Right lung (tissue), 10 donors: ENCODE measurements around the gene NUMBL. TPM values are rescaled to one million over a fixed set of nuclear protein-coding genes. Genes with fewer than 3 reads are reported as not detected.
"Not testable (repeated sequence)": the region's sequence is repeated elsewhere in the genome, so short reads cannot be mapped to it uniquely, and the experiment has no call there.

Experiments used
- DNase-seq, 2 donors: peaks; one replicate each; pipeline ENCODE4 v3.0.0-alpha.2; 2013
- long read RNA-seq, 8 donors: transcript quantifications; one replicate each; lab custom pipeline, GENCODE V29; 2026
- polyA plus RNA-seq, 5 donors: library from polyadenylated mRNA; unstranded; fragments of 120-200 nt; gene quantifications; one replicate each; pipeline versions ENCODE4 v1.2.1 to v1.2.3, GENCODE V29; 2013; ENCODE audit warnings: inconsistent platforms in 1 of 5, low replicate concordance in 1 of 5; ENCODE audit not compliant: insufficient read length in 5 of 5, insufficient read depth in 1 of 5

The NUMBL gene
- polyA plus RNA-seq = 10 to 100 TPM; 10.3 to 20.5 (median 15.4) TPM
- long read RNA-seq, donor 1, partial matches to known transcripts = 0 of 7 reads
- long read RNA-seq, donor 1, other reads (novel, unspliced or antisense) = 0 of 7 reads
- long read RNA-seq, donor 2, partial matches to known transcripts = 0 of 1 reads
- long read RNA-seq, donor 2, other reads (novel, unspliced or antisense) = 0 of 1 reads
- long read RNA-seq, donor 3, partial matches to known transcripts = 0 of 3 reads
- long read RNA-seq, donor 3, other reads (novel, unspliced or antisense) = 0 of 3 reads
- long read RNA-seq, donor 4, partial matches to known transcripts = 10 of 12 reads
- long read RNA-seq, donor 4, other reads (novel, unspliced or antisense) = 0 of 12 reads
- long read RNA-seq, donor 5, partial matches to known transcripts = 0 of 5 reads
- long read RNA-seq, donor 5, other reads (novel, unspliced or antisense) = 0 of 5 reads
- long read RNA-seq, donor 6, partial matches to known transcripts = 0 of 7 reads
- long read RNA-seq, donor 6, other reads (novel, unspliced or antisense) = 0 of 7 reads
- long read RNA-seq, donor 7, partial matches to known transcripts = 0 of 5 reads
- long read RNA-seq, donor 7, other reads (novel, unspliced or antisense) = 0 of 5 reads
- long read RNA-seq, donor 8, partial matches to known transcripts = 0 of 1 reads
- long read RNA-seq, donor 8, other reads (novel, unspliced or antisense) = 0 of 1 reads

DNA sequence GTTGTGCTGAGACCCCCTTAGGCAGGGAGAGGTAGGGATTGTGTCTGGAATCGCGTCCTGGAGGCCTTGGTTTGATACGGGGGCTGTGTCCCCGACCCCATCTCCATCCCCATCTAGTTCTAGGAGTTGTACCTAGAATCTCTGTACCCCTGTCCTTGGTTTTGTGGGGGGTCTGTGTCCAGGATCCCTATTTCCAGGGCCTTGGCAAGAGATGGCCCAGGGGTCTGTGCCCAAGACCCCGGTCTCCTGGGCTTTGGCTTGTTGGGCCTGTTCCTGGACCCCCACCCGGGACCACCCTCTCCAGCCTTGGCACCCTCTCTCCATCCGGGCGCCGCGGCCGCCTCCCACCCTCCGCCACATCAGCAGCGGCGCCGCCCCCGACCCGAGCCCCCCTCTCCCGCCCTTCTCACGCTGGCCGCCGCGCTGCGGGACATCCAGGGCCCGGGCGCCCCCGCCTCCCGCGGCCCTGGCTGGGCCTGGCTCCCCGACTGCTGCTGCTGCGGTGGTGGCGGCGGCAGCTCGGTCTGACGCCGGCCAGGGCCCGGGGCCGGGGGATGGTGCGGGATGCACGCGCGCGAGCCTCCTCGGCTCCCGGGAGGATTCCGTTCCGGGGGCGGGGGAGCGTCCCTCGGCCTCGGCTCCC, at the start of gene NUMBL:
Gene NUMBL (minus strand): TSS at position 602 of the 643 bp plus-strand sequence. CDS start 168 bp downstream, at position 434.
- DNase-seq = no peak

DNA sequence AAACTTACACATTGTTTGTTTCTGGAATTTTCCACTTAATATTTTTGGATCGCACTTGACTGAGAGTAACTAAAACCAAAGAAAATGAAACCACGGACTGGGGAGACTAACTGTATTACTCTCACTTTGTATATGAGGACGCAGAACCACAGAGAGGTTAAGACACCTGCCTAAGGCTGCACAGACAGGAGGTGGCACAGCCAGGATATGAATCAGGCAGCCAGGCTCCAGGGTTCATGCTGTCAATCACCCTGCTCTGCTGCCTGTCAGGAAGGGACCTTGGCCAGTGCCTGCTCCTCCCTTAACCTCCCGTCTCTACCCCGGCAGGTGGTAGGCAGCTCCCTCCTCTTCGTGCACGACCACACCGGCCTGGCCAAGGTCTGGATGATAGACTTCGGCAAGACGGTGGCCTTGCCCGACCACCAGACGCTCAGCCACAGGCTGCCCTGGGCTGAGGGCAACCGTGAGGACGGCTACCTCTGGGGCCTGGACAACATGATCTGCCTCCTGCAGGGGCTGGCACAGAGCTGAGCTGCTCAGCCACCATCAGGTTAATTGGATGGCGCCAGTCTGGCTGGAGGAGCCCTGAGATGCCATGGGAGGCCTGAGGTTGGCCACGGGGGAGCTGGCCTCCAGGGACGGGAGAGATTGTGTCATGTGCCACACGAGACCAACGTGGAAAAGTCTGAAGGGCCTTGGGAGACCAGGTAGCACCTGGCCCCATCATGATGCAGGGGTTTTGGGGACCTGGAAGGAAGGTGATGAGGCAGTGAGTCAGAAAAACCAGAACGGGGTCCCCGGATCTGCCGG, 48.8 kb upstream of the NUMBL start:
- no peak for DNase-seq

DNA sequence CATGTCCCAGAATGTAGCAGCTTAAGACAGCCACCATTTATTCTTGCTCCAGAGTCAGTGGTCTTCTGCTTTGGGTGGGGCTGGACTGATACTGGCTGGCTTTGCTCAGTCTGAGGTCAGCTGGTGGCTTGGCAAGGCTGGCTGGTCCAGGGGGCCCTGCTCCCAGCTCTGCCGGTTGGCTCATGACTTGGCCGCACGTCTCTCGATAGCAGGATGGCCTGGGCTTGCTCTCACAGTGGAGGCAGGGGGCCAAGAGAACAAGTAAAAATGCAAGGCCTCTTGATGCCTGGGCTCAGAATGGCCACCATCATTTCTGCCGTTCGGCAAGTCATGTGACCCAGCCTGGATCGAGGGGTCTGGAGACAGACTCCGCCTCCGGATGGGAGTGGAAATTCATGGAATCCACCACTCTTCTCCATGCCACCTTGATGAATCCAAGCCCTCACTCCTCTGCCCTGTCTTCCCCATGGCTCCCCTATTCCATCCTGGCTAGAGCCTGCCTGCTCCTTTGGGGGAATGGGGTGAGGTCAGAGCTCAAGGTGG, 46.7 kb upstream of the NUMBL start:
- no peak for DNase-seq

DNA sequence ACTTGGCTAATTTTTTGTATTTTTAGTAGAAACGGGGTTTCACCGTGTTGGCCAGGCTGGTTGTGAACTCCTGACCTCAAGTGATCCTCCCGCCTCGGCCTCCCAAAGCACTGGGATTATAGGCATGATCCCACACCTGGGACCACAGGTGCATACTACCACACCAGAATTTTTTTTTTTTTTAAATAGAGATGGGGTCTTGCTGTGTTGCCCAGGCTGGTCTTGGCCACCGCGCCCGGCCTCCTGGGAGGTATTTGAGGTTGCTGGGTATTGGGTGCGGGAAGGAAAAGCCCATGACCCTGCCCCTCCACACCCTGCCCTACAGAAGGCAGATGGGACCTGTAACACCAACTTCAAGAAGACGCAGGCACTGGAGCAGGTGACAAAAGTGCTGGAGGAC, 46.2 kb upstream of the NUMBL start:
- DNase-seq = no peak

DNA sequence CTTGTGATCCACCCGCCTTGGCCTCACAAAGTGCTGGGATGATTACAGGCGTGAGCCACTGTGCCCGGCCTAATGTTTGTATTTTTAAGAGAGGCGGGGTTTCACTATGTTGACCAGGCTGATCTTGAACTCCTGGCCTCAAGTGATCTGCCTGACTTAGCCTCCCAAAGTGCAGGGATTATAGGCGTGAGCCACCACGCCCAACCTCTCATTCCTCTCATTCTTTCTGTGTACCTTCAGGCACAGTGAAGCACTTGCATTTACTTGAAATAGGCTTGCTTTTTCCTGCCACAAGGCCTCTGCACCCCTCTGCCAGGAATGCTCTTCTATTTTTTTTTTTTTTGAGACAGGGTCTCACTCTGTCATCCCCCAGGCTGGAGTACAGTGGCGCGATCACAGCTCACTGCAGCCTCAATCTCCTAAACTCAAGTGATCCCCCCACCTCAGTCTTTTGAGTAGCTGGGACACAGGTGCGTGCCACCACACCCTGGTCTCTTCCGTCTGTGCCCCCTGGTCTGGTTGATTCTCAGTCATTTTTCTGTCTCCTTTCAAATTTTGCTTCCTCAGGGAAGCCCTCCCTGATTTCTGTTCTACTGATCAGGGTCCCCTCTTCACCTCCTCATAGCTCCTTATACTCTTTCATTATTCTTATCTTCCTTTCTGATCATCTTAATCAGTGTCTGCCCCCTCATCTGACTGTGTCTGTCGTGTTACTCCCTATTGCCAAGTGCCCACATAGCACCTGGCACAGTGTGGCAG, 44.7 kb upstream of the NUMBL start:
- no peak for DNase-seq

DNA sequence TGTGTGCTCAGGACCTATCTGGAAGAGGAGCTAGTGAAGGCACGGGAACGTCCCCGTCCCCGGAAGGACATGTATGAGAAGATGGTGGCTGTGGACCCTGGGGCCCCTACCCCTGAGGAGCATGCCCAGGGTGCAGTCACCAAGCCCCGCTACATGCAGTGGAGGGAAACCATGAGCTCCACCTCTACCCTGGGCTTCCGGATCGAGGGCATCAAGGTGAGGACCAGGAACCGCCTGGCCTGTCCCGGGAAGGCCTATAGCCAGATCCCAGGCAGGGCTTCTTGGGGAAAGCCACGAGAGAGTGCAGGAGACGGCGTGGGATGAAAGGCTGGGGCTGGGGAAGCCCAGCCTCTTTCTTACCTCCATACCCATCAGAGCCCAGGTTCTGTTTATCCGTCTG, 42.7 kb upstream of the NUMBL start:
- no peak for DNase-seq

DNA sequence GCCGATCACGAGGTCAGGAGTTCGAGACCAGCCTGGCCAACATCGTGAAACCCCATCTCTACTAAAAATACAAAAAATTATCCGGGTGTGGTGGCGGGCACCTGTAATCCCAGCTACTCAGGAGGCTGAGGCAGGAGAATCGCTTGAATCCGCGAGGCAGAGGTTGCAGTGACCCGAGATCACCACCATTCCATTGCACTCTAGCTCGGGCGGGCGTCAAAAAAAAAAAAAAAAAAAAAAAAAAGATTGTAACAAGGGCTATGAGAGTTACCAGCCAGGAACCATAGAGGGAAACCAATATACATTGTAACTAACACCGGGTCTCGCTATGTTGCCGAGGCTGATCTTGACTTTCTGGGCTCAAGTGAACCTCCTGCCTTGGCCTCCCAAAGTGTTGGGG, 41.9 kb upstream of the NUMBL start:
- DNase-seq = not testable (repeated sequence)

DNA sequence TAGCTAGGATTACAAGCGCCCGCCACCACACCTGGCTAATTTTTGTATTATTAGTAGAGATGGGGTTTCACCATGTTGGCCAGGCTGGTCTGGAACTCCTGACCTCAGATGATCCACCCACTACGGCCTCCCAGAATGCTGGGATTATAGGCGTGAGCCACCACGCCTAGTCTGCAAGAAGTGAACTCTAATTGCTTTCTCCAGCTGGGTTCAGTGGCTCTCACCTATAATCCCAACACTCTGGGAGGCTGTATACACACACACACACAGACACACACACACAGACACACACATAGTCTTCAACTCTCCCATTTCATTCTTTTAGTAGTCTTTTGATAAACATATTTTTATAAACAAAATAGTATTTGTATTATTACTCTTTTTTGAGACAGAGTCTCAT, 39.6 kb upstream of the NUMBL start:
- DNase-seq = not testable (repeated sequence)

DNA sequence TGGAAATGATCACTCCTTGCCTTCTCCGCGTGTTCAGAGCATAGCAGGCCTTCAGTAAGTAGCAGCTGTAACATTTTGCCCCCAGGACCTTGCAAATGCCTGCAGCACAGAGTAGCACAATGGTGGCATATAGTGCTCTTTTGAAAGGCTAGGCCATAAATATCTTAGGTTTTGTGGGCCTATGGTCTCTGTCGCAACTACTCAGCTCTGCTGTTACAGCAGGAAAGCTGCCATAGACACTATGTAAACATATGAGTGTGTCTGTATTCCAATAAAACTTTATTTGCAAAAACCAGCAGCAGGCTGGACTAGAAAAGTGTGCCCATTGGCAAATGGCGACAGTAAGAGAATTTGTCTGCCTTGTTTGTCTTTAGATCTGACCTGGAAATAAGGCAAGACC, 35.8 kb upstream of the NUMBL start:
- DNase-seq = no peak

DNA sequence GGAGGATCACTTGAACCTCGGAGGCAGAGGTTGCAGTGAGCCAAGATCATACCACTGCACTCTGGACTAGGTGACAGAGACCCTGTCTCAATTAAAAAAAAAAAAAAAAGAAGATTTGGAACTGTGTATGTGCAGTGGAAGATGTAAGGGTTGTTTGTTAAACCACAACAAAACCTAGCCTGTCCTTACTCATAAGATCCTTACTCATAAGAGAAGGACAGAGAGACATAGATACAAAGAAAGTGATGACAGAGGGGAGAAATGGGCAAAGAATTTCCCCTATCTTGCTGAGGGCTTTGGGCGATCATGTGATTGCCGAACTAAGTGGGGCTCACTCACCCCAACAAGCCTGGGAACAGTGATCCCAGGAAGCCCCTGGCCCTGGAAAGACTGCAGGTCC, 34.4 kb upstream of the NUMBL start:
- no peak for DNase-seq

DNA sequence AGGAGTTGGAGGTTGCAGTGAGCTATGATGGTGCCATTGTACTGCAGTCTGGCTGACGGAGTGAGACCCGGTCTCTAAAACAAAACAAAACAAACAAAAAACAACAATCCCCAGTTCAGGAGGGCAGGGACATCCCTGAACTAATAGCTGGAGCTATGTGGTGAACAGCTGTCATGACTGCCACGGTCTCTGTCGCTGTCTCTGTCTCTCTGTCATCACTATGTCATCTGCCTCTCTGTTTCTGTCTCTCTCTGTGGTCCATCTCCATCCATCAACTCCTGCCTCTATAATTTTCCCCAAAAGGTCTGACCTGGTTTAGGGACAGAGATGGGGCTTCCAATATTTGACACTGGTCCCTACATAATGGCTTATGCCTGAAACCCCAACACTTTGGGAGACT, 33.9 kb upstream of the NUMBL start:
- no peak for DNase-seq

DNA sequence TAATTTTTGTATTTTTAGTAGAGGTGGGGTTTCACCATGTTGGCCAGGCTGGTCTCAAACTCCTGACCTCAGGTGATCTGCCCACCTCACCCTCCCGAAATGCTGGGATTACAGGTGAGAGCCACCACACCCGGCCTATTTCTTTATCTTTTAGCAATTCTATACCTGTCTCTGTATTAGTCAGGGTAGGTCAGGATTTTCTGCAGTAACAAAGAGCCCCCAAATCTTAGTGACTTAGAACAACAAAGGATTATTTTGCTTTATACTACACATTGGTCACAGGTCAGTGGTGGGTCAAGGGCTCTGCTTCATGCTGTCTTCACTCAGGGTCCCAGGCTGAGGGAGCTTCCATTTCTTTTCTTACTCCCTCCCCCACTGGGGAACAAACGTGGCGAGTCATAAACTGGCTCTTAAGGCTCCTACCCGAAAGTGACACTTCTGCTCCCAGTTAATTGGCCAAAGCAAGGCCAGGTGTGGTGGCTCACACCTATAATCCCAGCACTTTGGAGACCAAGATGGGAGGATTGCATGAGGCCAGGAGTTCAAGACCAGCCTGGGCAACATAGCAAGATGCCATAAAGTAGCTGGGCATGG, 33.3 kb upstream of the NUMBL start:
- no peak for DNase-seq

DNA sequence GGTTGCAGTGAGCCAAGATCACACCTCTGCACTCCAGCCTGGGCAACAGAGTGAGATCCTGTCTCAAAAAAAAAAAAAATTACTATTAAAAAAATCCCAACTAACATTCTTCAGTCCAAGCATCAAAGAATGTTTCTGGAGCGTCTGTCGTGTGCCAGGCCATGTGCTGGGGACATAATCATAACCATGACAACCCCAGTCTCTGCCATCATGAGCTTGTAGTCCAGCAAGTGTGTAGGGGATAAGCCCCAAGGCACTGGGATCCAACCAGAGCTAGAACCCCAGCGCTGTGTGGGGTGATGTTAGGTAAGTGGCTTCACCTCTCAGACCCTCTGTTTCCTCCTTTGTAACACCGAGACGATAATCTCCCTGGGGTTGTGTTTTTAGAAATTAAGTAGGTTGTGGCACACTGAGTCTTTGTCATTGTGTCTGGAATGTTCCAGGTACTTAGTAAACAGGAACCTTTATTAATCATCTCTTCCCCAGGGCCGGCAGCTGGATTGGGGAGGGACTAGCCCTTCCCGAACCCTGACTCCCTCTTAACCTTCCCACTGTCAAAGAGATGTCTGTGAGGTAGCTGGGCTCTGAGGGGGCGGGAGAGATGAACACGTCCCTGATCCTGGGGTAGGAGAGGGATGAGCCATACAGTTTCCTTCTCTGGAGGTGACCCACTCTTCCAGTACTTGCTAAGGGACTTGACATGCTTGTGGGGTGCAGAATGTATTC, 31.6 kb upstream of the NUMBL start:
- DNase-seq = no peak

DNA sequence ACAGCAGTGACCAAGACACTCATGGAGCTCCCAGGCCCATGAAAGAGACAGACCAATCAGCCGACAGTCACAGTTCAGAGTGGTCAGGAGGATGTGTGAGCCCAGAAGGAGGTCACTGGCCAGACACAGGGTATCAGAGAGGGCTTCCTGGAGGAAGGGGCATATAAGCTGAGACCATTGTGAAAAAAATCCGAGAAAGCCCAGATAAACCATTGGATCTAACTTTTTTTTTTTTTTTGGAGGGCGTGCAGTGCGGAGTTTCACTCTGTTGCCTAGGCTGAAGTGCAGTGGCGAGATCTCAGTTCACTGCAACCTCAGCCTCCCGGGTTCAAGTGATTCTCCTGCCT, 30.7 kb upstream of the NUMBL start:
- no peak for DNase-seq

DNA sequence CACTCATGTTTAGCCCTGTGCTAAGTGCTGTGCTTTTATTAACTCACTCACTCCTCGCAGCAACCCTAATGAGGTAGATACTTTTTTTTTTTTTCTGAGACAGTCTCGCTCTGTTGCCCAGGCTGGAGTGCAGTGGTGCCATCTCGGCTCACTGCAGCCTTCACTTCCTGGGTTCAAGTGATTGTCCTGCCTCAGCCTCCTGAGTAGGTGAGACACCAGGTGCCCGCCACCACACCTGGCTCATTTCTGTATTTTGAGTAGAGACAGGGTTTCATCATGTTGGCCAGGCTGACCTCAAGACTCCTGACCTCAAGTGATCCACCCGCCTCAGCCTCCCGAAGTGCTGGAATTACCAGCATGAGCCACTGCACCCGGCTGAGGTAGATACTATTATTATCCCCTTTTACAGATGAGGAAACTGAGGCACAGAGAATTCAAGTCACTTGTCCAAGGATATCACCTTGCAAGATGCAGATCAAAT, 29.0 kb upstream of the NUMBL start:
- no peak for DNase-seq

DNA sequence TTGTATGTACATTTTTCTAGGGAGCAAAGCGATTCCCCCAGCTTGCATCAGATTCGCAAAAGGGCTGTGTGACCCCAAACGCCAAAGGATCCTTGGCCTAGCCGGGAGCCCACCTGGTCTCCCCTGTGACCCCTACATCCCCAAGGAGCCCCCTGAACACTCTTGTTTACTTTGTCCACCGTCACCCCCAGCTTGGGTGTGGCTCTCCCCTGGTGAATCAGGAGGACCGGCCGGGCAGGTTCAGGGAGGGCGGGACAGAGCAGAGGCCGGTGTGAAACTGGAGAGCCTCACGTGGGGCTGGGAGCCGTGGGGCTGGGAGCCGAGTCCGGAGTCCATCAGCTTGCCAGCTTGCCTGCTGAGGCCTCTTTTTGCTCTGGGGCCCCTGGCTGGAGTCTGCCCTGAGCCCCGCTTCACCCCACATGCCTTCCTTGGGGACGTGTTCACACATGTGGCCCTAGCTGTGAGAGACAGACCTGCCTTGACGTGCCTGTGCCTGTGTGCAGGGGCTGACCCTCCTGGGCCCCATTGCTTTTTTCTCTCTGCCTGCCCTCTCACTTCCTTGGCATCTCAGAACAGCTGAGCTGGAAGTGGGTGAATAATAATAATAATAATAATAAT, 28.4 kb upstream of the NUMBL start:
- peak; percentile 38 to 45 for DNase-seq

DNA sequence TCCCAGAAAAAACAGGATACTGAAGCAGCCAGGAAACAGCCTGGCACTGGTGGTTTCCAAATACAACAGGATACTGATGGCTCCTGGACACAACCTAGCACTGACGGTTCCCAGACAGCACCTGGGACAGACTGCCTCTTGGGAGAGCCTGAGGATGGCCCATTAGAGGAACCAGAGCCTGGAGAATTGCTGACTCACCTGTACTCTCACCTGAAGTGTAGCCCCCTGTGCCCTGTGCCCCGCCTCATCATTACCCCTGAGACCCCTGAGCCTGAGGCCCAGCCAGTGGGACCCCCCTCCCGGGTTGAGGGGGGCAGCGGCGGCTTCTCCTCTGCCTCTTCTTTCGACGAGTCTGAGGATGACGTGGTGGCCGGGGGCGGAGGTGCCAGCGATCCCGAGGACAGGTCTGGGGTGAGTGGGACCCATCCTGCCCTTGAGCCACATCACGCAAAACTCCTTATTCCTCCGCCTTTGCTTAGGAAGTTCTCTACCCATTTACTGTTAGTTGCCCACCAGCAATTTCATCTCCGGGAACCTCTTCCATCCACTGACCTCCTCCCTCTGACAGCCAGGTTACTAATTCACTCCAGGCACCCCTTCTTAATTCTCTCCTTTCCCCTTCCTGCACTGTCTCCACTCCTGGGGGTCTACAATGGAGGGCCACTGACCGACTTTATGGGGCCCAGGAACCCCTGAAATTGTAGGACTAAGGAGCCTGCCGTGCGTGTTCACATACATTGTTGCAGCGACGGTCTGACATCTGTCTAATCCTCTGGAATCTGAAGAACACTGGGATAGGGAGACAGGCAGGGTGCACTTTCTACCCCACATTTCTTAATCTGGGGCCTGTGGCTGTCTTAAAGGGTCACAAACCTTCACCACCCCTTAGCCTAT, 27.7 kb upstream of the NUMBL start:
- peak in 1 of 2 donors; percentile 5 for DNase-seq

DNA sequence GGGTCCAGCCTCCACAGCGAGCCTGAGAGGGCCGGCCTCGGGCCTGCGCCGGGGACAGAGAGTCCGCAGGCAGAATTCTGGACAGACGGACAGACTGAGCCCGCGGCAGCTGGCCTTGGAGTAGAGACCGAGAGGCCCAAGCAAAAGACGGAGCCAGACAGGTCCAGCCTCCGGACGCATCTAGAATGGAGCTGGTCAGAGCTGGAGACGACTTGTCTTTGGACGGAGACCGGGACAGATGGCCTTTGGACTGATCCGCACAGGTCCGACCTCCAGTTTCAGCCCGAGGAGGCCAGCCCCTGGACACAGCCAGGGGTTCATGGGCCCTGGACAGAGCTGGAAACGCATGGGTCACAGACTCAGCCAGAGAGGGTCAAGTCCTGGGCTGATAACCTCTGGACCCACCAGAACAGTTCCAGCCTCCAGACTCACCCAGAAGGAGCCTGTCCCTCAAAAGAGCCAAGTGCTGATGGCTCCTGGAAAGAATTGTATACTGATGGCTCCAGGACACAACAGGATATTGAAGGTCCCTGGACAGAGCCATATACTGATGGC, 27.0 kb upstream of the NUMBL start:
- DNase-seq = peak in 1 of 2 donors; percentile 6
